AG08395 (cell line): ENCODE data around the gene OR52I2.
A peak's percentile ranks its signal among the peaks of the same experiment; 100 is the strongest.

Source experiments
- DNase-seq: peaks from one replicate; pipeline ENCODE4 v3.0.0; 2012; ENCODE audit warnings: mixed read lengths, low spot score

The OR52I2 gene

GRCh38 chr11:4581443-4581842 is at the start of gene OR52I2:
TSS of gene OR52I2 (plus strand) at chr11:4581743.
- no peak for DNase-seq

GRCh38 chr11:4539603-4540219 is 41.8 kb upstream of the OR52I2 start:
- DNase-seq, result peak; percentile 62

- no peak for DNase-seq
These were observed 40.5 kb upstream of the OR52I2 start for GRCh38 chr11:4541071-4541470.

DNA sequence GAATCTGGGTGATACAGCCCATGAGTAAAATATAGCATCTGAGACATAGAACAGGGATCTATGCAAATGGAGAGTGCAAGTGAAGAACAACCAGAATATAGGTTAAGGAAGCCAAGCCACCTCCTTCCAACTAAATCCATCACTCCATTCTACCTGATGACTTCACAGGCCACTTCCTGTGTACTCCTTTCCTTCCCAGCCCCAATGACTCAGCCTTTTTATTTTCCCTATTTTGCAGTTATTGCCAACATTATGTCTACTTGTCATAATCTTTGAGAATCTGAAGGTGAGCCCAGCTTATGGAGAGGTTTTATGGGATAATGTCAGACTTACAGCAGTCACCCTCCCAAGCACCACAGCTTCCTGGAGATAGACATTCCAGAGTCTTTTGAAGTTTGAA is 38.0 kb upstream of the OR52I2 start:
- DNase-seq, result no peak

- DNase-seq, result no peak
These were observed 36.7 kb upstream of the OR52I2 start, which contains the start of gene OR52M1 for GRCh38 chr11:4544891-4545290. TSS of gene OR52M1 (plus strand) at chr11:4545191. CDS start at chr11:4545191, 0 bp downstream.

DNA sequence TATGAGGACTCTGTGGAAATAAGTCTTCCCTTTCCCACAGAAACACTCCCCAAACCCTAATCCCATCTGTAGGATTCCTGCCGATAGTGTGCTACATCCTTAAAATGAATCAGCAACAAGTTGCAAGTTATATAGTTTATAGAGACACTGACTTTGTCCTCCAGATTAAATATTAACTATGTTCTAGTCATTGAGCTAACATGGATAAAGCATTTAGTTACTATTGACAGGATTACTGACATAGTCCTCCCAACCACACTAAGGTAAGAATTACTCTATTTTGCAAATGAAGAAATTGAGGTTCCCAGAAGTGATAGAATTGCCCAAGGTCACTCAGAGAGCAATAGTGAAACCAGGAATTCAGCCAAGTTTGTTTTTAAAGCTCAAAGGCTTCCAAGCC is 34.7 kb upstream of the OR52I2 start:
- no peak for DNase-seq

GRCh38 chr11:4547416-4547815 is 34.1 kb upstream of the OR52I2 start:
- DNase-seq, result no peak

DNA sequence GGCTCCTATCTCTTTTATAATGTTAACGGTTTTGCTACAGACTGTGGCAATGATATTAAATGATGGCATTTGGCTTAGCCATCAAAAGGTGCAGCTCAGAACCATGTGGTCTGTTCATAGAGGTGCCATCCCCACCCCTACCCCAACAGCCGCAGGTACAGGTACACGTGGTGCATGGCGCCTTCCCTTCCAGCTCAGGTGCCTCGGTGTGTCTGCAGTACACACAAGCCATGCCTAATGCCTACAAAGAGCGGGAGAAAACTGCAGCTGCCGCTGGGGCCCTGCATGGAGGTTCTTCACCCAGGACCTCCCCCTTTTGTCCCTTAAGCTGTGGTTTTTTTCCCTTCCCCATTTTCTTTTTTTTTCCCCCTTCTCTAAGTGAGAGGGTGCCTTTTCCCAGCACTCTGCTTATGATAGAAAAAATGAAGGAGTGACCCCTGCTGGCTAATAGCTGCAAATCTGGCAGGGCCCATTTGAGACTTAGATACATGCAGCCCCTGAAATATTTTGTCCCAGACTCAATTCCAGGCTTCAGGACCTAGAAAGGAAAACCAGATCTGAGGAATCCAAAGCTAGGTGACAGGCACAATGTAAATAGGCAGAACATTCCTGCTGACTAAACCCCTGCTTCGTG is 30.1 kb upstream of the OR52I2 start:
- DNase-seq, result no peak

DNA sequence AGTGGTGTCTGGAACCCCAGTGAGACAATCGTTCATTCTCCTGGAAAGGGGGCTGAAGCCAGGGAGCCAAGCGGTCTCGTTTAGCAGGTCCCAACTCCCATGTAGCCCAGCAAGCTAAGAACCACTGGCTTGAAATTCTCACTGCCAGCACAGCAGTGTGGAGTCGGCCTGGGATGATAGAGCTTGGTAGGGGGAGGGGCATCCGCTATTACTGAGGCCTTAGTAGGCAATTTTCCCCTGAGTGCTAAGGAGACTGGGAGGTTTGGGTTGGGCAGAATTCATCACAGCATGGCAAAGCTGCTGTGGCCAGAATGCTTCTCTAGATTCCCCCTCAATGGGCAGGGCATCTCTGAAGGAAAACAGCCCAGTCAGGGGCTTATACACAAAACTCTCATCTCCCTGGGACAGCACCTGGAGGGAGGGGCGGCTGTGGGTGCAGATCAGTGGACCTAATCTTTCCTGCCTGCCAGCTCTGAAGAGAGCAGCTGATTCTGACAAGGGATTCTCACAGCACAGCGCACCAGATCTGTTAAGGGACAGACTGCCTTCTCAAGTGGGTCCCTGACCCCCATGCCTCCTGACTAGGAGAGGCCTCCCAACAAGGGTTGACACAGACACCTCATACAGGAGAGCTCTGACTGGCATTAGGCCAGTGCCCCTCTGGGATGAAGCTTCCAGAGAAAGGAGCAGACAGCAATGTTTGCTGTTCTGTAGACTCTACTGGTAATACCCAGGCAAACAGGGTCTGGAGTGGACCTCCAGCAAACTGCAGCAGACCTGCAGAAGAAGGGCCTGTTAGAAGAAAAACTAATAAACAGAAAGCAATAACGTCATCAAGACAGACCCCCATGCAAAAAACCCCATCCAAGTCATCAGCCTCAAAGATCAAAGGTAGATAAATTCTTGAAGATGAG is 21.8 kb upstream of the OR52I2 start:
- DNase-seq, result no peak

GRCh38 chr11:4560467-4560866 is 21.1 kb upstream of the OR52I2 start:
- no peak for DNase-seq

DNA sequence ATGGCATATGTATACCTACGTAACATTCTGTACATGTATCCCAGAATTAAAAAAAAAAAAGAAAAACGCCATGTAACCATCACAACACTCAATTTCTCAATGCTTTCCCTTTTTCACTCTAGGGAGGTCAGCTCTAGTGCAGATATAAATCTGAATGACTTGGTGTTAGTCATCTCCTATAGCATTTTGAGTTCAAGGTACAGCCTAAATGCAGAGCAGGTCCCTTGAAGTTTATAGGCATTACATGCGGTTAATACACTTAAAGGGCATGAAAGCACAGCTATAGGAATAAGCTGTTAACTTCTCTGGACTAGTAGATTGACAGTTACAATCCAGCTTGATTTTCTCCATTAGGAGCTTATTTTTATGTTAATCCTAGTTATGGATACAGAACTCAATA is 16.2 kb upstream of the OR52I2 start:
- DNase-seq, result no peak

DNA sequence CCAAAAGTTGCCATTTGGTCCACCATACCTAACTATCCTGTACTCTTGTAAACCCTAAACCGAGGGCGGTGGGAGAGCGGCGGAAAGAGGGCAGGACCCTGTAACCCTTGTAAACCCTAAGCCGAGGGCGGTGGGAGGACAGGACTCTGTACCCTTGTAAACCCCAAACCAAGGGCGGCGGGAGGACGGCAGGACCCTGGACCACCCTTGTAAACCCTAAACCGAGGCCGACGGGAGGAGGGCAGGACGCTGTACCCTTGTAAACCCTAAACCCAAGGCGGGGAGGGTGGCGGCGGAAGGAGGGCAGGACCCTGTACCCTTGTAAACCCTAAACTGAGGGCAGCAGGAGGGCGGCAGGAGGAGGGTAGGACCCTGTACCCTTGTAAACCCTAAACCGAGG is 12.5 kb upstream of the OR52I2 start:
- DNase-seq, result no peak

- DNase-seq, result no peak
These were observed 4.7 kb upstream of the OR52I2 start for GRCh38 chr11:4576880-4577279.

GRCh38 chr11:4577761-4578160 is 3.8 kb upstream of the OR52I2 start:
- no peak for DNase-seq

DNA sequence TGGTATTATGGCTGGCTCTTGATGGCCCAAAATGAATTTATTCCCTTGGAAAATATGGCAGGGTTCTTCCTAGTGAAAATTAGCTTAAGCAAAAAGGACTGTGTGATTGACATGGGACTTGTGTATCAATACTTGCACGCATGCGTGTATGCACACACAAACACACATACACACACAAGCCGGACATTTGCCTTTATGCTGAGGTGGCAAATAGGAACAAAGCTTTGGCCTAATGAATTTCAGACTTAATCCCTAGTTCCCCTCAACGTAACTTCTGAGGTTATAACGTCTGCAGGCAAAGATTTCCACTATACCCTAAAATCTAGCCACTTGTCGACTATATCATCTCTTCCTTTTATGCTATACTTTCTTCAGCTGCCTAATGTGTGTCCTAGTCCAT is 2.9 kb upstream of the OR52I2 start:
- no peak for DNase-seq

GRCh38 chr11:4580124-4580523 is 1.4 kb upstream of the OR52I2 start:
- no peak for DNase-seq

GRCh38 chr11:4589017-4589416 is 7.5 kb downstream of the OR52I2 start:
- DNase-seq, result no peak

DNA sequence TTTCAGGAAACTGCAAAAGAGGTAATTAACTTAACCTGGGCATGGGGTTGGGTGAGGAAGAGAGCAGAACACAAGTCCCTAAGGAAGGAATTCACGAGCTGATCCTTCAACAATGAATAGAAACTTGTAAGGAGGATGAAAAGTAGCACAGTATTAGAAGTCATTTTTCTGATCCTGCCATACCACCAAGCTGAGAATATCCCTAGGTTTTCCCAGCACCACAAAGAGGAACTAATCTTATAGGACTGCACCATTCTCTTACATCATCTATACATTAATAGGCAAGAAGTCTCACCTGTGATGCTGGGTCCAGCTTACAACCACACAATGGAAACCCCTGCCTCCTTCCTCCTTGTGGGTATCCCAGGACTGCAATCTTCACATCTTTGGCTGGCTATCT is 12.2 kb downstream of the OR52I2 start, which contains the start of gene OR52I1:
OR52I1 (plus strand) TSS at position 301 of the 400 bp plus-strand sequence; CDS start at position 301, 0 bp downstream.
- DNase-seq, result no peak

- no peak for DNase-seq
These were observed 23.5 kb downstream of the OR52I2 start for GRCh38 chr11:4605057-4605456.

DNA sequence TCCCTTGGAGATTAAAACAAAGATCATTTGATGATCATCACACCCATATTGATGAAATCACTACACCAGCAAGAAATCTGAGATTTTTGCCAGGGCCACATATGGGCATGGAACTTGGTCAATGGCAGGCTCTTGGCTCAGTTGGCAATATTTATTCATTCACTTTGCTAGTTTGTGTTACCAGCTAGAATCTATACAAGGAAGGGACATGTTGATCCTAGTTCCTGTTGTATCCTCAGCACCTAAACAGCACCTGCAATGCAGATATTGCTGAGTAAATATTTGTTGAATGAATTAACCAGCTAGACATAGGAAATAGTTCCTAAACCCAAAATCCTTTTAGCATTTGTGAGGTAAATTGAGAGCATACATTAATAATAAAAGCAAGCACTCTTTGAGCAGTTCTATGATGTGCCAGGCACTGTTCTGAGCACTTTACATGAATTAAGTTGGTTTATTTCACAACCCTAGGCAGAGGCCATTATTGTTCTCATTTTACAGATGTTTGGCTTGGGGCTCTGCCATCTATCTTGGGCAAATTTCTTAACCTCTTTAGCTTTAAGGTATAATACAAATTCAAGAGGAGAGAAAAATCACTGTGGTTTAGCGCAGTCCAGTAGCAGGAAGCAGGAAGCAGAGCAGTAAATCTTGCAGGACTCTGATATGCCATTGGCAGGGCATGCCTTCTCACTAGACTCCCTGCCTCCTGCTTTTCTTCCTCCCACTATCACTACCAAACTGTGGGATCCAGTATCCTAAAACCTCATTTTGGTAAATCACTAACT is 24.9 kb downstream of the OR52I2 start:
- DNase-seq, result no peak

DNA sequence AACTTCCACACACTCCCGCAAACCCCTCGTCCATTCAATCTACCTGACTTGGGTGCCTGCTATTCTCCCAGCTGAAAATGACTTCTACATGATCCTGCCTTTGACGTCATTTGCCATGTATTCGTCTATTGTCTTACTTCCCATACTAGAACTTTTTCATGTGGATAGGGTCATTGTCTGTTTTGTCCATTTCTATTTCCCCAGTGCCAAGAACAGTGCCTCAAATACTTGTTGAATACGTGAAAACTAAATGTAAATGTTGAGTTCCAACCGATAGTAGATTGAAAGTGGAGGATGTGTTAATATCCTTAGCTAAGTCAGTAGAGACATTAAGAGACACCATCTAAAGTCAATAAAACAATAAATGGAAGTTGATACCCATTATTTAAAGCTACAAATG is 25.6 kb downstream of the OR52I2 start:
- no peak for DNase-seq
